GM20431 (cell line): ENCODE results near the gene CER1.
"Not testable (repeated sequence)": the region's sequence is repeated elsewhere in the genome, so short reads cannot be mapped to it uniquely, and the experiment has no call there.

Source experiments
- in situ Hi-C: fragments of 300-500 bp; cut with MseI, MboI; formaldehyde crosslinking; loops from one replicate; pipeline ENCODE4 v1.15.0; 2020; ENCODE audit warnings: low sequenced_read_pairs; ENCODE audit not compliant: unreplicated experiment

Gene CER1

DNA sequence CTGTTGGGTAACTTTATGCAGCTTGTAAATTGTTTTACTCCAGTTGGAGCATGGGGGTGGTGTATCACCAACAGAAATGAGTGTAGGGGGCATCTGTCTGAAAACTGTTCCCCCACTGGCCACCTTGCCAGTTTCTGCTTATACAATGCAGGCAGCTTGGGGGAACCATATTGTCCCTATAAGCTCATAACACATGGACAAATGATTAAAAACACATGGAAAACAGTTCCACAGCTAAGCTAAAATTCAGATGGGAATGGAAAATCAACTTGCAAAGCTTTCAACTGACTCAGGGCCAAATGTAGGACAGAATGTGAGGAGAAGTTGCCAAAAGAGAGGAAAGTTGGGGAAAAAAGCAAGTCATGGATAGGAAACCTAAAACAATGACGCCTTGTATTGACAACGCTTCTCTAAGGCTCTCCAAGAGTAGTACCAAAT, 7.9 kb upstream of the CER1 start:
- in situ Hi-C loops, result no loop called here

DNA sequence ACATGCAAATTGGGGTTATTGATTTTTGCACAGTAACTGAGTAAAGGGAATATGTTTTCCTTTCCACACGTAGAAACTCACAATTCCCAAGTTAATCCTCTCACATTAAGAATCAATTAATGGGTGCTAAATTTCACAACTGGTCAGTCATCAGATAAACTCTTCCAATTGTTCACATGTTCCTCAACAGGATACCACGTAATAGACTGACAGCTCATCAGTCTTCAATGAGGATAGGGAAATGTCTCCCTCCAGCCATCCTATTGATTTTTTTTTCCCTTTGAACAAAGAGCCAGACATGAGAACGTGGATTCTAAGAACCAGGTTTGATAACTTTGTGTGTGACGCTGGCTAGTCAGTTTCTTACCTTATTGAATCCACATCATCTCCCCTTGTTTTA, 768 bp upstream of the CER1 start:
- in situ Hi-C loops, result no loop called here

DNA sequence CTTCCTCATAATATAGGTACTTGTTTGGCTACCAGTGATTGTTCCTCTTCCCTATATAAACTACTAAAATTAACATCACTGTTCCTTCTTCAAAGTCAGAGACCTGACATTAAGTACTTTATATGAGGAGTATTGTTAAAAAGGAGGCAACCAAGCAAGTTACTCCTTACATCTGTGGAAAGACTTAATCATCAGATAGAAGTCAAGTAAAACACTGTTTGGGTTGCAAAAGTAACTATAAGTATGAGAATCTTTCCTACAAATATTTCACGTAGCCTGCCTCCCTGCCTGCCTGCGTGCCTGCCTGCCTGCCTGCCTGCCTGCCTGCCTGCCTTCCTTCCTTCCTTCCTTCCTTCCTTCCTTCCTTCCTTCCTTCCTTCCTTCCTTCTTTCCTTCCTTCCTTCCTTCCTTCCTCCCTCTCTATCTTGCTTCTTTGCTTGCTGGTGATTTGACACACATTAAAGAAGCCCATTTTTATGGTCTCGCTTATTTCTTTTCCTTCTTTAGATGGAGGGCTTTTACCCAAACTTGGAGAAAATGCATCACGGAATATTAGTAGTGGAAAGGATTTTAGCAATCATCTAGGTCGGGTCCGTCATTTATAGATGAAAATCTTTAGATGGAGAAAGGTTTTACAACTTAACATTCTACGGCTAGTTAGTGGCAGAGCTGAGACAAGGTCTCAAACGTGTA, 3.2 kb downstream of the CER1 start:
- in situ Hi-C loops, result no loop called here

DNA sequence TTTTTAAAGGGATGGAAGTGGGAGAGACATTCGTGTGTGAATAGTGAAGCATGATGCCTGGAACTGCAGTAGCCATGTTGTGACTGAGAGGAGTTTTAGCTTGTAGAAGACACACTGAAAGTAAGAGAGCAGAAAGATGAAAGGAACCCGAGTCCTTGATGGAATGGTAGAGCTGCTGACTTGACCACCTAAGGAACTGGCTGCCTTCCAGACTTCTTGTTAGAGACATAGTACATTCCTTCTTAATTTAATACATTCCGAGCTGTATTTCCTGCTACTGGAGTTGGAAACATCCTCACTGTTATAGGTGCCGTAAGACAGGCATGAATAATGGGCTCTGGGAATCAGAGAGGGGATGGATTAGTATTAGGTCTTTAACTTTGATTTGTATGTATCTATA, 7.4 kb downstream of the CER1 start:
- in situ Hi-C loops, result no loop called here

DNA sequence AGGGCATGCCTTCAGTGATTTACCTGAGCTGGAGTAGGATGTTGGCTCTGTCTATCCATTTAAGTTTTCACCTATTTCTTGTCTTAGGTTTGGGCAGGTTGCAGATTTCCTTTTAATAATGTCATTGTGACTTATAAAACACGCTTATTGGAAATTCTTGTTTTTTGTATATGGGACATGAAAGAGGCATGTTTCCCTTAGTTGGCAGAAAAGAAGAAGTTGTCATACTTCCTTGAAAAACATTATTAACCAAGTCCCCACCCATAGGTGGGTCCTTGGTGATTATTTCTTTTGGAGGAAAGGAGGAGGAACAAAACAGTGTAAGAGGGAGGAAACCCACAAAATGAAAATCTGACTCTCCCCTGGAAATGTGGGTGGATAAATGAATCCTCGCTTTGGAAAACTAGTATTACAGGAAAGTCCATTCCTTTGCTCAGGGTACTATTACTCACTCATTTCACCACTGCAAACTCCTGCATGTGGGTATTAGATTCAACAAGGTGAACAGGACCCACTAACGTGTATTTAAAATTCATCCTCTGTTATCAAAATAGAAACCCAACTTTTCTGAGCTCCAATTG, 9.3 kb downstream of the CER1 start:
- in situ Hi-C loops, result no loop called here

DNA sequence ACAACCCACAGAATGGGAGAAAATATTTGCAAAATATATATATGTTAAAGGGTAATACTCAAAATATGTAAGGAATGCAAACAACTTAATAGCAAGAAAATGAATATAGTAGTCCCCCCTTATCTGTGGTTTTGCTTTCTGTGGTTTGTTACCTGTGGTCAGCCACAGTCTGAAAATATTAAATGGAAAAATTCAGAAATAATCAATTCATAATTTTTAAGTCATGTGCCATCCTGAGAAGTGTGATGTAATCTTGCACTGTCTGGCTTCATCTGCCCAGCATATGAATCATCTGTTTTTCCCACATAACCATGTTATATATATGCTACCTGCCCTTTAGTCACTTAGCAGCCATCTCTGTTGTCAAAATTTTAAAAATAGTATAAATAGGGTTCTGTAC, 11.7 kb downstream of the CER1 start:
- in situ Hi-C loops, result no loop called here

DNA sequence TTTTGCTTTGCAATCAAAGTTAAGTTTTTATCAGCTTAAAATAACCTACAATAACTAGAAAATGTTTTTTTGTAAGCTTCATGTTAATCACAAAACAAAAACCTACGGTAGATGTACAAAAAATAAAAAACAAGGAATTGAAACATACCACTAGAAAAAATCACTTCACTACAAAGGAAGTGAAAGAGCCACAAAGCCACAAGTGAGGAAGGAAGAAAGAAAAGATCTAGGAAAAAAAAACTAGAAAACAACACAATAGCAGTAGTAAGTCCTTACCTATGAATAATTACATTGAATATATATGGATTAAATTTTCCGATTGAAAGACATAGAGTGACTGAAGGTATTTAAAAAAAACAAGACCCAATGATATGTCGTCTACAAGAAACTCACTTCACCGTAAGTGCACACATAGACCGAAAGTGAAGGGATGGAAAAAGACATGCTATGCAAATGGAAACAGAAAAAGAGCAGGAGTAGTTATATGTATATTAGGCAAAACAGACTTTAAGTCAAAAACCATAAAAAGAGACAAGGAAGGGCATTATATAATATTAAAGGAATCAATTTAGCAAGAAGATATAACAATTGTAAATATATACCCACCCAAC, 15.9 kb downstream of the CER1 start:
- in situ Hi-C loops, result no loop called here

DNA sequence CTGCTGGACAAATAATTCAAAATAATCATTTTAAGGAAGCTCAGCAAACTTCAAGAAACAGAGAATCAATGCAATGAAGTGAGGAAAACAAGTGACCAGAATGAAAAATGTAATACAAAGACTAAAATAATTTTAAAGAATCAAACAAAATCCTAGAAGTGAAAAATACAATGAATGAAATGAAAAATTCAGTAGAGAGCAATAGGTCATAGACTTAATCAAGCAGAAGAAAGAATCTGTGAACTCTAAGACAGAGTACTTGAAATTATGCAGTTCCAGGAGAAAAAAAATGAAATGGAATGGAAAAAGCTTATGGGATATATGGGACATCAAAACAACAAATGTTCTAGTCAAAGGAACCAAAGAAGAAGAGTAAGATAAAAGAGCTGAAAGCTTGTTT, 17.5 kb downstream of the CER1 start:
- in situ Hi-C loops, result no loop called here

DNA sequence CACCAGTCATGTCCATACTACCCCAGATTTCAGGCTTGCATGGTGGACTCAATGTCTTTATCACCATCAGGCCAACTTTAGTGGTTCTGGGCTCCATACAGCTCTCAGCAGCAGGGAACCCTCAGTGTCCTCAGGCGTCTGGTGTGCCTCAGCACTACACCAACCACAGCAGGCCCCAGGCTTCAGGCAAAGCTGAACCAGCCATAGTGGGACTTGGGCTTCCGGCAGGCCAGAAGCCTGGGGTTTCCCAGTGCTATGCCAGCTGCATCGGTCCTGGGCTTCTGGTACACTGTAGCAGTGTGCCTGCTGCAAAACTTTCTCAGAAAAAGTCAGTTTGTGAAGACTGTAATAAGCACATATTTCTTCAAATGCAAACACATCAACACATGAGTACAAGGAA, 18.3 kb downstream of the CER1 start:
- in situ Hi-C loops, result no loop called here

DNA sequence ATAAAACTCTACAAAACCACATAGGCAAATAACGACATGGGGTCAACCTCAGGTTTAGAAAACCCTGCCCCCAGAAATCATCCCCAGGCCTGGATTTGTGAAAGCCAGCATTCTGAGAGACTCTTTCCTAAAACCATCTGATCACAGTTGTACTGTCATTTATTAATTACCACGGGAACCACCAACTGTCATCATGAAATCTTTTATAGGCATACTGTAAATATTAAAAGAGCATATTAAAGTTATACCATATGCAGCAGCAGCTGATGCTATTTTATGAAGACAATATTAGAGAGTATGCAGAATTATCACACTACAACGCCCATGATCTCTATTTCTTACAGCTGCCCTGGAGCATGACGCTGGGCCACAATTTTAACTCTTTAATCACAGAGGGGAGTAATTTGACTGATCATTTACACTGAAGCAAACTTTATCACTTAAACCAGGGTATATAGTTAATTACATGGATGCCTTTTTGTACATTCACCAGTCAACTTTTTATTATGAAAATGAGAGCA, 20.3 kb downstream of the CER1 start:
- in situ Hi-C loops, result no loop called here

DNA sequence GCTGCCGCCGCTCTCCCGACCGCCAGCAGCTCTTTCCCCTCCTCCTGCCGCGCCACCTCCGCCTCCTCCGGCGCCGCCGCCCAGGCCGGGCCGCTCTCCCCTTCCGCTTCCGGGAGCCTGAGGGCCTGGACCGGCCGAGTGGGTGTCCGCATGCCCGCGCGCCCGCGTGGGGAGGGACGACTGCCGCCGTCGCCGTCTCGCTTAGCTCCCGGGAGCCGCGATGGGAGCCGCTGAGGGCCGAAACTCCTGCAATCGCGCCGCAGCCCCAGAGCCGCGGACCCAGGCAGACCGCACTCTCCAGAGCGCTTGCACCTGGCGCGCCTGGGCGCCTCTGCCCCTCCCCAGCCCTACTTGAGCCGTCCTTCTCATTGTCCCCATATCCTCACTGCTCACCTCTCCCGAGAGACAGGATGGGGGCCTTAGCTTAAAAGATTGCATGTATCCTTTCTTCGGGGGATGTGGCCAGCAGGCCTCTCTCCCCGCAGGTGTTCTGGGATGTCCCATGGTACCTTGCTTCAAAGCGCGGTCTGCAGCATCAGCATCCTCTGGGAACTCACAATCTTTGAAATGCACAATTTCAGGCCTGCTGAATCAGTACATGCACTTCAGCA, 29.2 kb downstream of the CER1 start, which contains the start of gene ZDHHC21:
TSS of gene ZDHHC21 (minus strand) at position 182 of the 611 bp plus-strand sequence. CDS start 19,092 bp downstream, outside the sequence.
- in situ Hi-C loops, result no loop called here

DNA sequence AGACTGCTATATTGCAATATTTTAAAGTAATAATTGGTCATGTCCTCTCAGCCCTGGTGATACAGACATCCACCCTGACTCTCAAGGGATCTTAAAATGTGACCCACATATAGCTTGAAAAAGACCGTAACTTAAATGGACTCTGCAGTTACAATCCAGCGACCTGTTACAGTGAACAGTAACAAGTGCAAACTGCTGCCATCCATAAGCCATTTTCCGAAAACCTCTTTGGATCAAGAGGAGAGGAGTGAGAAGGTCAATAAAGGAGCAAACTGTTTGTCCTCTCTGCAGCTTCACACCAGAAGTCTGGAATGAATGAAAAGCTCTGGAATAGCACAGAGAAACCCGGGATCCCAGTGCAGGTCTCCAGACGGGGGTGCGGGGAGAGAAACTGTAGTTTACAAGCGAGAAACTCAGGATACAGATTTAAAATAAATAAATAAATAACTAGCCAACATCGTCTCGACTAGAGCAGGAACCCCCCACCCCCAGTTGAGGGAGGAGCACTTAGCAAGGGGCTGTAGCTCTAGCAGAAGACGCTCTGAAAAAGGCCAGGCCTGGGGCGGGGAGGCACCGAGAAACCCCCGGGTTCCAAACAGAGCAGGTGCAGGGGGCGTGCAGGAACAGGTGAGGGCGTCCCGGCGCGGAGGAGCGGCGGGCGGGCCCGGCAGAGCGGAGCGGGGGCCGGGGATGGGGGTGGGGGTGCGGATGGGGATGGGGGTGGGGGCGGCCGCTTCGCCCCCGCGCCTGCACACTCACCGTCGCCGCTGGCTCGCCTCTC, 29.9 kb downstream of the CER1 start:
- in situ Hi-C loops, result no loop called here

DNA sequence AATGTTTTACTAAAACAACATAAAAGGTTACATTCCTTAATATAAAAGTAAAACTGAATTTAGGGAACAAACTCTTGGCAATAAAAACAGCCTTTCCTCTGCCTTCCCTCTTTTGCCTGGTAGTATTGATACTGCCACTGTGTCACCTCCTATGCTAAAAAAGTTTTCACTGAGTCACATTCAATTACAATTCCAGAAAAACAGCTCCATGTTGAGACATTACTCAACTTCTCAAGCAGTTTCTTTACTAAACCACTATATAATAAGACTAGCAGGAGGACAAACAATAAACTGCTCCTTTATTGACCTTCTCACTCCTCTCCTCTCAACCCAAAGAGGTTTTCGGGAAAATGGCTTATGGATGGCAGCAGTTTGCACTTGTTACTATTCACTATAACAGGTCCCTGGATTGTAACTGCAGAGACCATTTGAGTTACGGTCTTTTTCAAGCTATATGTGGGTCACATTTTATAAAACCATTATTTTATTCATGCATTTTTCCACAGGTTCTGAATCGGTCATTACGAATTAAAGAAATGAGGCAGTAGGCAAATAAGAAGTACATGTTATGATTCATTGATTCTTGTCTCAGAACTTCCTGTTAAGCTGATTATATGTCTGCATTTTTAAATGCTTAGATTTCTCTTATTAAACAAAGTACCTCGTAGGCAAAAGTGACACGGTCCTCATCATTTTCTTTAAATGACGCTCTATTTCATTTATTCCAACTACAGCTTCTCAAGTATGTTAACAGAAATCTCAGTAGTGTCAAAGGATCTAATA, 31.4 kb downstream of the CER1 start:
- in situ Hi-C loops, result no loop called here

DNA sequence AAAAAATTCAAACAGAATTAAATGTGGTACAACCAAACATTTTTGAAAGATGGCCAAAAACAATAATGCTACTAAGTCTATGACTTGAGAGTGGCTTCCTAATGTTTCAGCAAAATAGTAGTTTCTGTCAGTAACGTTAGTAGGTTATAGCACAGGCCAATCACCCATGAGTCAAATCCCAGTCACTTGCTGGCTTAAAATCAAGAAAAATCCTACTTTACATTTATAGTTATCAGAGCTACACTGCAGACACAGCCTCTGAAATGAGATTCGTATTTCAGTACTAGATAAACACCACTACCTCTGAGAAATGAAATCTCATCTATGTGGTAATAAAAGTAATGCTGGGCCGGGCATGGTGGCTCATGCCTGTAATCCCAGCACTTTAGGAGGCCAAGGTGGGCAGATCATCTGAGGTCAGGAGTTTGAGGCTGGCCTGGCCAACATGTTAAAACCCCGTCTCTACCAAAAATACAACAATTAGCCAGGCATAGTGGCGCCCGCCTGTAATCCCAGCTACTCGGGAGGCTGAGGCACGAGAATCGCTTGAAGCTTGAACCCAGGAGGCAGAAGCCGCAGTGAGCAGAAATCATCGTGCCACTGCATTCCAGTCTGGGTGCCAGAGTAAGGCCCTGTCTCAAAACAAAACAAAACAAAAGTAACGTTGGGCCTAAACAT, 35.4 kb downstream of the CER1 start:
- in situ Hi-C loops, result no loop called here

DNA sequence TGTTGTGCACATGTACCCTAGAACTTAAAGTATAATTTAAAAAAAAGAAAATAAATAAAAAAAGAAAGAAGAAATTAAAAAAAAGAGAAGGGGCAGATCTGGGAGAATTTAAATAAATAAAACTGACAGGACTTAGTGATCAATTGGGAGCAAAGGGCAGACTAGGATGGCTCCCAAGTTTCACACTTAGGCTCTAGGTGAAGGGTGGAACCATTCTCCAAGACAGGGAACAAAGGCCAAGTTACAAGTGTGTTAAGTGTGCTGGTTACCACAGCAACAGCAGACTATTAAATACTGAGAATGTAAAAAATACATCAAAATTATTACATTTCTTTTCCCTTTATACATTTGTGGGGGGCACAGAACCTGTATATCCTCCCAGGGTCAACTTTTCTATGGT, 36.4 kb downstream of the CER1 start:
- in situ Hi-C loops, result no loop called here

DNA sequence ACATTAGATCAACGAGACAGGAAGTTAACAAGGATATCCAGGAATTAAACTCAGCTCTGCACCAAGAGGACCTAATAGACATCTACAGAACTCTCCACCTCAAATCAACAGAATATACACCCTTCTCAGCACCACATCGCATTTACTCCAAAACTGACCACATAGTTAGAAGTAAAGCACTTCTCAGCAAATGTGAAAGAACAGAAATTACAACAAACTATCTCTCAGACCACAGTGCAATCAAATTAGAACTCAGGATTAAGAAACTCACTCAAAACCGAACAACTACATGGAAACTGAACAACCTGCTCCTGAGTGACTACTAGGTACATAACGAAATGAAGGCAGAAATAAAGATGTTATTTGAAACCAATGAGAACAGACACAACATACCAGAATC, 39.9 kb downstream of the CER1 start:
- in situ Hi-C loops, result not testable (repeated sequence)

DNA sequence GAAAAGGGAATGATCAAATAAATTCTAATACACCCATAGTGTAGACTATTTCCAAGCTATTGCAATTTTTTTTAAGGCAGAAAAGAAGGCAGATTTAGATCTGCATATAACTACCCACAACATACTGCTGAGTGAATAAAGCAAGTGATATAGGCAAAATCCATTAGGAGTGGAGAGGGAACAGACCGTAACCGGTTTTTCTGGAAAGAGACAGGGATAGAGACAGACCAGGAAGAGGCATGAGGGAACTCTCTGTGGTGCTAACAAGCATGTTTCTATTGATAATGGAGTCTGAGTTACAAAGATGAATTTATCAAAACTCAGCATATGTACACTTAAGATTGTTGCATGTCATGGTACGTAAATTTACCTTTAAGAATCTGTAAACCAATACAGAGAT, 43.8 kb downstream of the CER1 start:
- in situ Hi-C loops, result no loop called here

DNA sequence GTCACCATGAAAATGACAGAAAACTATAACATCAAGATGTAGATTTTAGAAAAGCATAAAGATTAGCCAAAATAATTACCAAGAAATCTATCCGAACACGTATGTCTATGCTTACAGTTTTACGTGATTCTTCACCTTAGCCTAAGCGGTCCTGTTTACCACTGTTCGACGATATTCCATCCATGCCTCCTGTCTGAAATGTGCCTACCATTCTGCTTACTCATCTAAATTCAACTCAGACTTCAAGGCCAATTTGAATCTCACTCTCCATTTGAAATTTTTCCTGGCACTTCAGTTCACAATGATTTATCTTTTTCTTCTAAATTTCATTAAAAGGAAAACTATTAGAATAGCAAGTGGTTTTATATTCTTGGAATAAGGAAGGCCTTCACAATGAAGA, 44.7 kb downstream of the CER1 start:
- in situ Hi-C loops, result no loop called here

DNA sequence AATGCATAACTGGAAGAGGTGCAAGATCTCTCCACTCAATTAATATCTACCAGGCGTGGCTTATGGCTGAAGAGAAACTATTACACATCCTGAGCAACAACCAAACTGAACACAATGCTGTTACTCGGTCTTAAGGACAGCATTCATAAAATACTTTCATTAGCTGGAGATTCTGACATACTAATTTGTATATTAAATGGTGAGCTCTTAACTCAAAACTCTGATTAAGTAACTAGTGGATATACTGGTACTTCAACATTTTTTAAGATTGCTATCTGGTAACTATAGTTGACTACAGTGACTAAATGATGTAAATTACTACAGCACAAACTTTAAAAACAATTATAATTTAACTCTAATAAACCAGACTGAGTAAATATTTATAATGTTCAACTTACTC, 45.1 kb downstream of the CER1 start:
- in situ Hi-C loops, result no loop called here
